Mesendoderm (in vitro differentiated cells): ENCODE data around the gene CCNT2.
"Not testable (repeated sequence)": the region's sequence is repeated elsewhere in the genome, so short reads cannot be mapped to it uniquely, and the experiment has no call there.

Experiments
- DNase-seq: peaks from one replicate; pipeline ENCODE4 v3.0.0; 2013
- H2AK5ac ChIP-seq: 2 replicates; pipeline ENCODE4 v1.6.1; 2013; ENCODE audit warnings: low read length, inconsistent platforms
- H2BK120ac ChIP-seq: 2 replicates; pipeline ENCODE4 v1.6.1; 2013; ENCODE audit warnings: low read depth, mild to moderate bottlenecking, low read length, moderate library complexity, mixed read lengths
- H2BK15ac ChIP-seq: replicated peaks from 2 replicates; pipeline ENCODE4 v1.6.1; 2013; ENCODE audit warnings: low read depth, mild to moderate bottlenecking, moderate library complexity
- H2BK5ac ChIP-seq: 2 replicates; pipeline ENCODE4 v1.6.1; 2013; ENCODE audit warnings: low read length, inconsistent platforms
- H3K18ac ChIP-seq: 2 replicates; pipeline ENCODE4 v1.6.1; 2013; ENCODE audit warnings: mild to moderate bottlenecking, low read length, mixed read lengths
- H3K23ac ChIP-seq: one replicate; pipeline ENCODE4 v1.6.1; 2013; ENCODE audit warnings: low read length
- H3K27ac ChIP-seq: 2 replicates; pipeline ENCODE4 v1.5.1; 2013; ENCODE audit warnings: low read depth, mild to moderate bottlenecking, inconsistent platforms, low read length, moderate library complexity
- H3K27me3 ChIP-seq: 2 replicates; pipeline ENCODE4 v1.6.1; 2013; ENCODE audit warnings: low read length, control low read depth, mild to moderate bottlenecking, inconsistent platforms; ENCODE audit not compliant: insufficient read depth, poor library complexity
- H3K36me3 ChIP-seq: 2 replicates; pipeline ENCODE4 v1.6.1; 2013; ENCODE audit warnings: low read length, inconsistent platforms; ENCODE audit not compliant: control insufficient read depth, insufficient read depth
- H3K4ac ChIP-seq: one replicate; pipeline ENCODE4 v1.6.1; 2013; ENCODE audit warnings: low read depth, mild to moderate bottlenecking, low read length, moderate library complexity
- H3K4me1 ChIP-seq: 2 replicates; pipeline ENCODE4 v1.6.1; 2013; ENCODE audit warnings: low read depth, low read length, inconsistent platforms; ENCODE audit not compliant: control insufficient read depth
- H3K4me2 ChIP-seq: 2 replicates; pipeline ENCODE4 v1.6.1; 2013; ENCODE audit warnings: low read length
- H3K4me3 ChIP-seq: 2 replicates; pipeline ENCODE4 v1.5.1; 2013; ENCODE audit warnings: mild to moderate bottlenecking, low read length
- H3K56ac ChIP-seq: one replicate; pipeline ENCODE4 v1.6.1; 2013; ENCODE audit warnings: low read length
- H3K79me1 ChIP-seq: 2 replicates; pipeline ENCODE4 v1.6.1; 2013; ENCODE audit warnings: low read length, inconsistent platforms
- H3K79me2 ChIP-seq: 2 replicates; pipeline ENCODE4 v1.6.1; 2013; ENCODE audit warnings: mild to moderate bottlenecking, low read length; ENCODE audit not compliant: control insufficient read depth, insufficient read depth
- H3K9ac ChIP-seq: 2 replicates; pipeline ENCODE4 v1.6.1; 2013; ENCODE audit warnings: low read length, inconsistent platforms
- H4K5ac ChIP-seq: one replicate; pipeline ENCODE4 v1.6.1; 2013; ENCODE audit warnings: low read length
- H4K8ac ChIP-seq: one replicate; pipeline ENCODE4 v1.6.1; 2013; ENCODE audit warnings: low read depth, mild to moderate bottlenecking, control low read depth, low read length, moderate library complexity
- WGBS: extraction: QIAGEN DNeasy Blood & Tissue Kit; methylation state at CpG from one replicate; pipeline ENCODE4 v1.1.7; 2013; ENCODE audit warnings: low lambda C conversion rate, missing lambda C conversion rate; ENCODE audit not compliant: insufficient coverage; ENCODE audit errors: extremely low coverage; 5-methylcytosine and 5-hydroxymethylcytosine counted together

Gene CCNT2

GRCh38 chr2:134950886-134951285, 32.3 kb downstream of the CCNT2 start:
- Histone ChIP-seq H2BK15ac (no peak overlapping the region), H3K79me2 (peaks cover 2% of the 10 kb centered on the region), H4K5ac (no peak overlapping the region), H2AK5ac (no peak overlapping the region), H3K36me3 (peaks cover 3% of the 10 kb centered on the region), H3K56ac (no peak overlapping the region), H3K18ac (no peak overlapping the region), H3K4me3 (no peak overlapping the region), H3K4me1 (no peaks in the 10 kb centered on the region), H3K9ac (no peak overlapping the region), H3K4ac (no peak overlapping the region), H2BK5ac (no peak overlapping the region), H3K4me2 (no peak overlapping the region), H4K8ac (no peak overlapping the region), H3K27me3 (no peaks in the 10 kb centered on the region), H3K79me1 (peaks cover 4% of the 10 kb centered on the region), H3K23ac (no peak overlapping the region), H3K27ac (no peak overlapping the region), H2BK120ac (no peak overlapping the region)
- DNase-seq = no peak
- no CpG with 5 or more reads among the region's 2 CpGs for WGBS

- Histone ChIP-seq H3K56ac (no peak overlapping the region), H3K36me3 (peaks cover 3% of the 10 kb centered on the region), H3K27ac (no peak overlapping the region), H3K4me3 (no peak overlapping the region), H4K8ac (no peak overlapping the region), H3K4me2 (no peak overlapping the region), H2AK5ac (no peak overlapping the region), H3K79me1 (peaks cover 2% of the 10 kb centered on the region), H3K23ac (no peak overlapping the region), H2BK5ac (no peak overlapping the region), H3K27me3 (no peaks in the 10 kb centered on the region), H4K5ac (no peak overlapping the region), H3K79me2 (peaks cover 2% of the 10 kb centered on the region), H3K4me1 (no peaks in the 10 kb centered on the region), H3K18ac (no peak overlapping the region), H3K9ac (no peak overlapping the region), H2BK15ac (no peak overlapping the region), H3K4ac (no peak overlapping the region), H2BK120ac (no peak overlapping the region)
- DNase-seq = no peak
- WGBS = no CpG with 5 or more reads among the region's 3 CpGs
Observed at GRCh38 chr2:134952608-134953007, 34.0 kb downstream of the CCNT2 start.

GRCh38 chr2:134954065-134954464, 35.4 kb downstream of the CCNT2 start:
- Histone ChIP-seq H2BK15ac (no peak overlapping the region), H4K8ac (no peak overlapping the region), H2BK120ac (no peak overlapping the region), H3K56ac (no peak overlapping the region), H3K4me3 (no peak overlapping the region), H3K36me3 (peaks cover 3% of the 10 kb centered on the region), H3K9ac (no peak overlapping the region), H2AK5ac (no peak overlapping the region), H3K4me2 (no peak overlapping the region), H3K23ac (no peak overlapping the region), H4K5ac (no peak overlapping the region), H3K27me3 (no peaks in the 10 kb centered on the region), H3K4ac (no peak overlapping the region), H3K27ac (no peak overlapping the region), H3K79me2 (peaks cover 2% of the 10 kb centered on the region), H2BK5ac (no peak overlapping the region), H3K79me1 (peaks cover 2% of the 10 kb centered on the region), H3K18ac (no peak overlapping the region), H3K4me1 (no peaks in the 10 kb centered on the region)
- DNase-seq = no peak
- no CpG with 5 or more reads among the region's 5 CpGs for whole genome bisulfite sequencing

GRCh38 chr2:134955744-134956143, 37.1 kb downstream of the CCNT2 start:
- WGBS = no CpG with 5 or more reads among the region's 1 CpG
- no peak overlapping the region for H2BK5ac ChIP-seq
- H3K18ac ChIP-seq = no peak overlapping the region

GRCh38 chr2:134957477-134957876, 38.9 kb downstream of the CCNT2 start:
- H3K4me3 ChIP-seq = no peak overlapping the region
- H2AK5ac ChIP-seq = no peak overlapping the region

More at GRCh38 chr2:134955744-134956143, 37.1 kb downstream of the CCNT2 start:
- H2BK15ac ChIP-seq = no peak overlapping the region
- no peak for DNase-seq
- no peak overlapping the region for H2BK120ac ChIP-seq
- no peak overlapping the region for H3K4me2 ChIP-seq
- H3K27me3 ChIP-seq = no peaks in the 10 kb centered on the region
- peaks cover 2% of the 10 kb centered on the region for H3K79me2 ChIP-seq
- no peak overlapping the region for H3K9ac ChIP-seq
- no peak overlapping the region for H3K27ac ChIP-seq
- H3K4me1 ChIP-seq = no peaks in the 10 kb centered on the region
- peaks cover 3% of the 10 kb centered on the region for H3K36me3 ChIP-seq
- no peak overlapping the region for H3K56ac ChIP-seq
- H2AK5ac ChIP-seq = no peak overlapping the region
- no peak overlapping the region for H3K23ac ChIP-seq
- H3K4ac ChIP-seq = no peak overlapping the region
- H3K79me1 ChIP-seq = peaks cover 2% of the 10 kb centered on the region
- H3K4me3 ChIP-seq = no peak overlapping the region
- no peak overlapping the region for H4K5ac ChIP-seq
- no peak overlapping the region for H4K8ac ChIP-seq

GRCh38 chr2:134967166-134967565, 48.5 kb downstream of the CCNT2 start:
- DNase-seq = not testable (repeated sequence)

More at GRCh38 chr2:134957477-134957876, 38.9 kb downstream of the CCNT2 start:
- WGBS = no CpG with 5 or more reads among the region's 5 CpGs
- Histone ChIP-seq H3K18ac (no peak overlapping the region), H3K4me2 (no peak overlapping the region), H3K9ac (no peak overlapping the region), H3K36me3 (peaks cover 3% of the 10 kb centered on the region), H3K79me2 (peaks cover 2% of the 10 kb centered on the region), H2BK15ac (no peak overlapping the region), H3K79me1 (peaks cover 2% of the 10 kb centered on the region), H4K8ac (no peak overlapping the region), H3K27me3 (no peaks in the 10 kb centered on the region), H2BK5ac (no peak overlapping the region), H3K23ac (no peak overlapping the region), H4K5ac (no peak overlapping the region), H2BK120ac (no peak overlapping the region), H3K56ac (no peak overlapping the region), H3K4me1 (no peaks in the 10 kb centered on the region), H3K4ac (no peak overlapping the region), H3K27ac (no peak overlapping the region)
- no peak for DNase-seq

More at GRCh38 chr2:134967166-134967565, 48.5 kb downstream of the CCNT2 start:
- not testable (repeated sequence) for H3K4me2 ChIP-seq, H3K79me2 ChIP-seq, H4K5ac ChIP-seq, H3K79me1 ChIP-seq, H3K56ac ChIP-seq, H3K4me1 ChIP-seq, H4K8ac ChIP-seq, H3K23ac ChIP-seq, H2AK5ac ChIP-seq, H3K27ac ChIP-seq, H3K9ac ChIP-seq, H2BK5ac ChIP-seq, H2BK15ac ChIP-seq, H2BK120ac ChIP-seq, H3K18ac ChIP-seq, H3K4me3 ChIP-seq, H3K4ac ChIP-seq, H3K27me3 ChIP-seq, H3K36me3 ChIP-seq
- WGBS = no CpG with 5 or more reads among the region's 10 CpGs
